Stomach (tissue), 4 donors: ENCODE measurements around the gene CHADL.

Source experiments
- EP300 ChIP-seq: sonication (generic); formaldehyde crosslinking; IDR thresholded peaks from one replicate; pipeline ENCODE4 v1.6.1; 2017; ENCODE audit warnings: antibody characterized with exemption
- POLR2A ChIP-seq, 4 donors: fragments of 450-650 bp; IDR thresholded peaks; one replicate each; pipeline ENCODE4 v1.6.1; 2016; ENCODE audit warnings: antibody characterized with exemption in 4 of 4, control low read depth in 2 of 4, mild to moderate bottlenecking in 1 of 4, moderate library complexity in 1 of 4
- POLR2AphosphoS5 ChIP-seq, 3 donors: sonication (generic); formaldehyde crosslinking; IDR thresholded peaks; one replicate each; pipeline ENCODE4 v1.6.1; 2016; ENCODE audit warnings: antibody characterized with exemption in 3 of 3
- TF ChIP-seq, protein P1 (sequence below), 7 experiments: fragments of 450-650 bp in 4 of 7; fragments of 200-600 bp in 3 of 7; sonication (generic) in 3 of 7; IDR thresholded peaks; one replicate each; pipeline ENCODE4 v1.5.1; 2016 to 2019; ENCODE audit warnings: antibody characterized with exemption in 7 of 7, control low read depth in 2 of 7, mild to moderate bottlenecking in 1 of 7

DNA sequence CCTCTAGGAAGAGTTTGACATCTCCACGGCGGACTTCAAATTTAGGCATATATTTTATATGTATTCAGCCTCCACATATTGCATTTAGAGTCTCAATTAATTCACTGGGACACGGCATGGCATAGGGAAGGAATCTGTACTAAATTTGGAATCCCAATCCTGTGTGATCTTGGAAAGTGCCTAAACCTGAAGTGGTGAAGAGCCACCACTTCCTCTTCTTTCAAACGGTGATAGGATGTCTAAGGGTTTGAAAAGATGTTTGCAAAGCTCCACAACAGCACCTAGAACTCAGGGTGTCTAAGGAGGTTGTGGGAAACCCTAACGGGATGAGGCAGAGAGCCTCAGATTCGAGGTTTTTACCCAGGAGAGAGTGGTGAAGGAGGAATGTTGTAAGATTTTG is 36.7 kb downstream of the CHADL start:
- TF ChIP-seq, protein P1, sequence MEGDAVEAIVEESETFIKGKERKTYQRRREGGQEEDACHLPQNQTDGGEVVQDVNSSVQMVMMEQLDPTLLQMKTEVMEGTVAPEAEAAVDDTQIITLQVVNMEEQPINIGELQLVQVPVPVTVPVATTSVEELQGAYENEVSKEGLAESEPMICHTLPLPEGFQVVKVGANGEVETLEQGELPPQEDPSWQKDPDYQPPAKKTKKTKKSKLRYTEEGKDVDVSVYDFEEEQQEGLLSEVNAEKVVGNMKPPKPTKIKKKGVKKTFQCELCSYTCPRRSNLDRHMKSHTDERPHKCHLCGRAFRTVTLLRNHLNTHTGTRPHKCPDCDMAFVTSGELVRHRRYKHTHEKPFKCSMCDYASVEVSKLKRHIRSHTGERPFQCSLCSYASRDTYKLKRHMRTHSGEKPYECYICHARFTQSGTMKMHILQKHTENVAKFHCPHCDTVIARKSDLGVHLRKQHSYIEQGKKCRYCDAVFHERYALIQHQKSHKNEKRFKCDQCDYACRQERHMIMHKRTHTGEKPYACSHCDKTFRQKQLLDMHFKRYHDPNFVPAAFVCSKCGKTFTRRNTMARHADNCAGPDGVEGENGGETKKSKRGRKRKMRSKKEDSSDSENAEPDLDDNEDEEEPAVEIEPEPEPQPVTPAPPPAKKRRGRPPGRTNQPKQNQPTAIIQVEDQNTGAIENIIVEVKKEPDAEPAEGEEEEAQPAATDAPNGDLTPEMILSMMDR (IDR thresholded peaks at IDR 0.05) = no peak
- TF ChIP-seq POLR2A (IDR thresholded peaks at IDR 0.05) = no peak
- no peak for TF ChIP-seq POLR2AphosphoS5 (IDR thresholded peaks at IDR 0.05)
- TF ChIP-seq EP300 = no peak
